GM19023 (cell line): ENCODE data around the gene MATCAP1.

ENCODE experiments used
- ATAC-seq: cut with Tn5 transposase; IDR thresholded peaks from one replicate; pipeline ENCODE4 v1.9.1; 2021; ENCODE audit warnings: mild to moderate bottlenecking, moderate library complexity; ENCODE audit not compliant: unreplicated experiment

Gene MATCAP1

GRCh38 chr16:67174706-67175231 lies 9.0 kb downstream of the MATCAP1 start:
- ATAC-seq, result no peak

- no peak for ATAC-seq
Measured at GRCh38 chr16:67173808-67174705, 9.7 kb downstream of the MATCAP1 start.

- no peak for ATAC-seq
Measured at GRCh38 chr16:67173323-67173722, 10.4 kb downstream of the MATCAP1 start.

- peak; percentile 7 for ATAC-seq
Measured at GRCh38 chr16:67170949-67171649, 12.7 kb downstream of the MATCAP1 start.

- peak; percentile 41 for ATAC-seq
Measured at GRCh38 chr16:67170168-67170948, 13.4 kb downstream of the MATCAP1 start, which contains the start of gene NOL3. Gene NOL3, plus strand, starts transcription at chr16:67170538.

- no peak for ATAC-seq
Measured at GRCh38 chr16:67169642-67170167, 14.1 kb downstream of the MATCAP1 start.

GRCh38 chr16:67169011-67169451 lies 14.7 kb downstream of the MATCAP1 start:
- ATAC-seq, result no peak

GRCh38 chr16:67167588-67167987 lies 16.2 kb downstream of the MATCAP1 start:
- no peak for ATAC-seq

- ATAC-seq, result no peak
Measured at GRCh38 chr16:67166598-67167168, 17.1 kb downstream of the MATCAP1 start.

- ATAC-seq, result no peak
Measured at GRCh38 chr16:67166110-67166547, 17.6 kb downstream of the MATCAP1 start.

GRCh38 chr16:67165121-67166078 lies 18.4 kb downstream of the MATCAP1 start:
- no peak for ATAC-seq

- no peak for ATAC-seq
Measured at GRCh38 chr16:67164599-67165061, 19.1 kb downstream of the MATCAP1 start, which contains the start of gene HSF4. Gene HSF4, plus strand, starts transcription at chr16:67164745. Its CDS starts 67 bp downstream, at chr16:67164812.

GRCh38 chr16:67163999-67164558 lies 19.7 kb downstream of the MATCAP1 start:
- no peak for ATAC-seq

GRCh38 chr16:67163164-67163998 lies 20.4 kb downstream of the MATCAP1 start:
- ATAC-seq, result no peak

GRCh38 chr16:67162506-67163163 lies 21.1 kb downstream of the MATCAP1 start:
- ATAC-seq, result no peak

GRCh38 chr16:67161595-67162058 lies 22.1 kb downstream of the MATCAP1 start:
- ATAC-seq, result no peak
